ENCODE results near the gene SMARCA5. TPM values are rescaled to one million over a fixed set of nuclear protein-coding genes. Genes with fewer than 3 reads are reported as not detected.
A peak's percentile ranks its signal among the peaks of the same experiment; 100 is the strongest.

Gene SMARCA5
- total and polyA plus RNA-seq, 9 of the 15 experiments (the other 6 are each of a cell fraction or from before 2014, with no cell fraction given) = 21.6 to 57.8 (median 34.6) TPM

DNA sequence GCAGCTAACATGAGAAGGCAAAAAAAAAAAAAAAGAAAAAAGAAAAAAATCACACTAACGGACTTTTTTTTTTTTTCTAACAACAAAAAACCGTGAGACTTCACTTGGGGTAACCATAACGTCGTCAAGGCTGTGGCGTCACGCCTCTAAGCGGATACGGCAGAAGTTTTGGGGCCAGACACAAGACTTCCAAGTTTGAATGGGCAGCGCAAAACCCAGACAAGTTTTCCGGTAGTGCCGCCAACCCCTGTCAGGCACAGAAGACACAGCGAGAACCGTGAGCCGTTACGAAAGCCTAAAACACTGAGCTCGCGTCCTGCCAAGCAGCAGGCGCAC lies 556 bp upstream of the SMARCA5 start (continued):
- TF ChIP-seq SRF (CRISPR knock-in tag; IDR thresholded peaks at IDR 0.05) = 0 out of 4 replicates have a peak, but pooled peaks of 1 of the 2 experiments have one; percentile 23
- TF ChIP-seq, protein P1, sequence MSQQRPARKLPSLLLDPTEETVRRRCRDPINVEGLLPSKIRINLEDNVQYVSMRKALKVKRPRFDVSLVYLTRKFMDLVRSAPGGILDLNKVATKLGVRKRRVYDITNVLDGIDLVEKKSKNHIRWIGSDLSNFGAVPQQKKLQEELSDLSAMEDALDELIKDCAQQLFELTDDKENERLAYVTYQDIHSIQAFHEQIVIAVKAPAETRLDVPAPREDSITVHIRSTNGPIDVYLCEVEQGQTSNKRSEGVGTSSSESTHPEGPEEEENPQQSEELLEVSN (IDR thresholded peaks at IDR 0.05; ENCODE audit: borderline replicate concordance in 1 of 2, extremely low read depth in 1 of 2, insufficient read depth in 1 of 2, insufficient read length in 1 of 2, low read depth in 1 of 2, low read length in 1 of 2, poor library complexity in 1 of 2, severe bottlenecking in 1 of 2) = no peak
- TF ChIP-seq, protein P2, sequence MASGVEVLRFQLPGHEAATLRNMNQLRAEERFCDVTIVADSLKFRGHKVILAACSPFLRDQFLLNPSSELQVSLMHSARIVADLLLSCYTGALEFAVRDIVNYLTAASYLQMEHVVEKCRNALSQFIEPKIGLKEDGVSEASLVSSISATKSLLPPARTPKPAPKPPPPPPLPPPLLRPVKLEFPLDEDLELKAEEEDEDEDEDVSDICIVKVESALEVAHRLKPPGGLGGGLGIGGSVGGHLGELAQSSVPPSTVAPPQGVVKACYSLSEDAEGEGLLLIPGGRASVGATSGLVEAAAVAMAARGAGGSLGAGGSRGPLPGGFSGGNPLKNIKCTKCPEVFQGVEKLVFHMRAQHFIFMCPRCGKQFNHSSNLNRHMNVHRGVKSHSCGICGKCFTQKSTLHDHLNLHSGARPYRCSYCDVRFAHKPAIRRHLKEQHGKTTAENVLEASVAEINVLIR (CRISPR knock-in tag; IDR thresholded peaks at IDR 0.05) = no peak
- no peak for TF ChIP-seq ZNF165 (CRISPR knock-in tag; IDR thresholded peaks at IDR 0.05; ENCODE audit: borderline replicate concordance)
- TF ChIP-seq, protein P3, sequence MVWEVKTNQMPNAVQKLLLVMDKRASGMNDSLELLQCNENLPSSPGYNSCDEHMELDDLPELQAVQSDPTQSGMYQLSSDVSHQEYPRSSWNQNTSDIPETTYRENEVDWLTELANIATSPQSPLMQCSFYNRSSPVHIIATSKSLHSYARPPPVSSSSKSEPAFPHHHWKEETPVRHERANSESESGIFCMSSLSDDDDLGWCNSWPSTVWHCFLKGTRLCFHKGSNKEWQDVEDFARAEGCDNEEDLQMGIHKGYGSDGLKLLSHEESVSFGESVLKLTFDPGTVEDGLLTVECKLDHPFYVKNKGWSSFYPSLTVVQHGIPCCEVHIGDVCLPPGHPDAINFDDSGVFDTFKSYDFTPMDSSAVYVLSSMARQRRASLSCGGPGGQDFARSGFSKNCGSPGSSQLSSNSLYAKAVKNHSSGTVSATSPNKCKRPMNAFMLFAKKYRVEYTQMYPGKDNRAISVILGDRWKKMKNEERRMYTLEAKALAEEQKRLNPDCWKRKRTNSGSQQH (CRISPR knock-in tag; IDR thresholded peaks at IDR 0.05) = no peak
- TF ChIP-seq, protein P4, sequence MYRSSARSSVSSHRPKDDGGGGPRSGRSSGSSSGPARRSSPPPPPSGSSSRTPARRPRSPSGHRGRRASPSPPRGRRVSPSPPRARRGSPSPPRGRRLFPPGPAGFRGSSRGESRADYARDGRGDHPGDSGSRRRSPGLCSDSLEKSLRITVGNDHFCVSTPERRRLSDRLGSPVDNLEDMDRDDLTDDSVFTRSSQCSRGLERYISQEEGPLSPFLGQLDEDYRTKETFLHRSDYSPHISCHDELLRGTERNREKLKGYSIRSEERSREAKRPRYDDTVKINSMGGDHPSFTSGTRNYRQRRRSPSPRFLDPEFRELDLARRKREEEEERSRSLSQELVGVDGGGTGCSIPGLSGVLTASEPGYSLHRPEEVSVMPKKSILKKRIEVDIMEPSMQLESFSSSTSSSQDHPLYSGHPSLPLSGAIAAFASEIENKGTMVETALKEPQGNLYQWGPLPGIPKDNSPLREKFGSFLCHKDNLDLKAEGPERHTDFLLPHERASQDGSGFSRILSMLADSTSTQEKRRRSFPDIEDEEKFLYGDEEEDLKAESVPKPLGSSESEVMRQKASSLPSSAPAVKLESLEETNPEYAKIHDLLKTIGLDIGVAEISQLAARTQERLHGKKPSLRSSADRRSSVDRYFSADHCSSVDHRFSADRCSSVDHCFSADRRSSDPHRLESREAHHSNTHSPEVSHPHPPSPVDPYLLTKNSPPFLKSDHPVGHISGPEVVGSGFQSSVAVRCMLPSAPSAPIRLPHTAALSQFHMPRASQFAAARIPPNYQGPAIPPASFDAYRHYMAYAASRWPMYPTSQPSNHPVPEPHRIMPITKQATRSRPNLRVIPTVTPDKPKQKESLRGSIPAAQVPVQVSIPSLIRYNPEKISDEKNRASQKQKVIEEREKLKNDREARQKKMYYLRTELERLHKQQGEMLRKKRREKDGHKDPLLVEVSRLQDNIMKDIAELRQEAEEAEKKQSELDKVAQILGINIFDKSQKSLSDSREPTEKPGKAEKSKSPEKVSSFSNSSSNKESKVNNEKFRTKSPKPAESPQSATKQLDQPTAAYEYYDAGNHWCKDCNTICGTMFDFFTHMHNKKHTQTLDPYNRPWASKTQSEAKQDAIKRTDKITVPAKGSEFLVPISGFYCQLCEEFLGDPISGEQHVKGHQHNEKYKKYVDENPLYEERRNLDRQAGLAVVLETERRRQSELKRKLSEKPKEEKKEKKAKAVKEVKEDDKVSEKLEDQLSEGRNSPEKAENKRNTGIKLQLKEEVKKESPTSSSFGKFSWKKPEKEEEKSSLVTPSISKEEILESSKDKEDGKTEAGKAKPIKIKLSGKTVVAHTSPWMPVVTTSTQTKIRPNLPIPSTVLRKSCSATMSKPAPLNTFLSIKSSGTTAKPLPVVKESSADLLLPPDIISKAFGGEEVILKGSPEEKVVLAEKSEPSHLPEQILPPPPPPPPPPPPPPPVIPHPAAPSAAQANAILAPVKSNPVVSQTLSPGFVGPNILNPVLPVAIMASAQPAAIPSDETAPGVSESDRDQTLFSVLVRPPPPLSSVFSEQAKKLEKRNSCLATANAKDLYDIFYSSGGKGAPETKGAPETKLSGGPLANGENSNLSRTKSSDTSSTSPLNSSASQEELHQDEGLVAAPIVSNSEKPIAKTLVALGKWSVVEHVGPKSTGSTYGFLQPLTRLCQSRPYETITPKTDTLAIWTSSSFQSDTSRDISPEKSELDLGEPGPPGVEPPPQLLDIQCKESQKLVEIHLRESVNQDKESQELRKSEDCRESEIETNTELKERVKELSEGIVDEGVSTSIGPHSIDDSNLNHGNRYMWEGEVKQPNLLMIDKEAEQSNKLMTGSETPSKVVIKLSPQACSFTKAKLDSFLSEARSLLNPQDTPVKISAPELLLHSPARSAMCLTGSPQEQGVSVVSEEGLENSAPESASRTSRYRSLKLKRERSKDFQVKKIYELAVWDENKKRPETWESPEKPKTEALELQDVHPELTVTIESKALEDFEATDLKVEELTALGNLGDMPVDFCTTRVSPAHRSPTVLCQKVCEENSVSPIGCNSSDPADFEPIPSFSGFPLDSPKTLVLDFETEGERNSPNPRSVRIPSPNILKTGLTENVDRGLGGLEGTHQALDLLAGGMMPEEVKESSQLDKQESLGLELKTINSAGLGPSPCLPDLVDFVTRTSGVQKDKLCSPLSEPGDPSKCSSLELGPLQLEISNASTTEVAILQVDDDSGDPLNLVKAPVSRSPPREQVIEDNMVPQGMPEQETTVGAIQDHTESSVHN (IDR thresholded peaks at IDR 0.05; ENCODE audit: borderline replicate concordance in 1 of 2, low read depth in 1 of 2) = no peak
- TF ChIP-seq RB1 (IDR thresholded peaks at IDR 0.05; ENCODE audit: low read depth) = peak; percentile 68; the same call in 1 of the 2 replicates
- TF ChIP-seq, protein P5, sequence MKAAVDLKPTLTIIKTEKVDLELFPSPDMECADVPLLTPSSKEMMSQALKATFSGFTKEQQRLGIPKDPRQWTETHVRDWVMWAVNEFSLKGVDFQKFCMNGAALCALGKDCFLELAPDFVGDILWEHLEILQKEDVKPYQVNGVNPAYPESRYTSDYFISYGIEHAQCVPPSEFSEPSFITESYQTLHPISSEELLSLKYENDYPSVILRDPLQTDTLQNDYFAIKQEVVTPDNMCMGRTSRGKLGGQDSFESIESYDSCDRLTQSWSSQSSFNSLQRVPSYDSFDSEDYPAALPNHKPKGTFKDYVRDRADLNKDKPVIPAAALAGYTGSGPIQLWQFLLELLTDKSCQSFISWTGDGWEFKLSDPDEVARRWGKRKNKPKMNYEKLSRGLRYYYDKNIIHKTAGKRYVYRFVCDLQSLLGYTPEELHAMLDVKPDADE (conservative IDR thresholded peaks at IDR 0.05; ENCODE audit: control insufficient read depth, low read depth, low read length) = 0 out of 2 replicates have a peak, but pooled peaks have one; percentile 24
- peak; percentile 70 for TF ChIP-seq MTA3 (IDR thresholded peaks at IDR 0.05; ENCODE audit: borderline replicate concordance)
- TF ChIP-seq, protein P6, sequence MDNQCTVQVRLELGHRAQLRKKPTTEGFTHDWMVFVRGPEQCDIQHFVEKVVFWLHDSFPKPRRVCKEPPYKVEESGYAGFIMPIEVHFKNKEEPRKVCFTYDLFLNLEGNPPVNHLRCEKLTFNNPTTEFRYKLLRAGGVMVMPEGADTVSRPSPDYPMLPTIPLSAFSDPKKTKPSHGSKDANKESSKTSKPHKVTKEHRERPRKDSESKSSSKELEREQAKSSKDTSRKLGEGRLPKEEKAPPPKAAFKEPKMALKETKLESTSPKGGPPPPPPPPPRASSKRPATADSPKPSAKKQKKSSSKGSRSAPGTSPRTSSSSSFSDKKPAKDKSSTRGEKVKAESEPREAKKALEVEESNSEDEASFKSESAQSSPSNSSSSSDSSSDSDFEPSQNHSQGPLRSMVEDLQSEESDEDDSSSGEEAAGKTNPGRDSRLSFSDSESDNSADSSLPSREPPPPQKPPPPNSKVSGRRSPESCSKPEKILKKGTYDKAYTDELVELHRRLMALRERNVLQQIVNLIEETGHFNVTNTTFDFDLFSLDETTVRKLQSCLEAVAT (IDR thresholded peaks at IDR 0.05) = no peak
- peak; percentile 88 for TF ChIP-seq SAP30 (IDR thresholded peaks at IDR 0.05; ENCODE audit: borderline replicate concordance, insufficient read depth, low read depth, low read length, poor library complexity, severe bottlenecking)

Data from K562 (cell line).